Fibroblast of pulmonary artery (primary cell): Measurements from ENCODE around the gene TTC17.

Source experiments
- DNase-seq: peaks from one replicate; pipeline ENCODE4 v3.0.0-alpha.2; 2010; ENCODE audit warnings: low read depth
- H3K4me3 ChIP-seq: replicated peaks from 2 replicates; pipeline ENCODE4 v1.5.1; 2011; ENCODE audit warnings: low read depth, mild to moderate bottlenecking, control low read depth, low read length, moderate library complexity
- TF ChIP-seq, protein P1 (sequence below): IDR thresholded peaks from 2 replicates; pipeline ENCODE4 v1.5.1; 2011; ENCODE audit warnings: mild to moderate bottlenecking, control low read depth, low read length, inconsistent platforms; ENCODE audit errors: missing control alignments

Gene TTC17

DNA sequence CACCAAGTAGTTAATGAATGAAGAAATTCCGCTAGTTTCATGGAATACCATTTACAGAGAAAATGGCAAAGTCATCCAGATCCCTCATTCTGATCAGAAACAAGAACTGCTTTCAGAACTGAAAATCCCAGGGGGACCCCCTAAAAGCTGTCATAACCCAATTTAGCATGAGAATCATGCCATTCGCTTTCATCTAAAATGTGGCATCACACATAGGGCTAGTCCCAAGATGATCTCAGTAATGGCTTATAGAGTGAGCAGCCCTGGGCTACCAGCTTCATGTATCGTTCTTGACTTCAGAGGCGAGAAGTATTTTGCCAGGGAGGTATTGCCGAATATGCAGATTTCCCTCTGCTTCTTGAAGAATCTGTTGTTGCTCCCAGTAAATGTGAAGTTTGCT lies 134.0 kb downstream of the TTC17 start:
- H3K4me3 ChIP-seq, result no peak overlapping the region
- no peak for DNase-seq
- TF ChIP-seq, protein P1, sequence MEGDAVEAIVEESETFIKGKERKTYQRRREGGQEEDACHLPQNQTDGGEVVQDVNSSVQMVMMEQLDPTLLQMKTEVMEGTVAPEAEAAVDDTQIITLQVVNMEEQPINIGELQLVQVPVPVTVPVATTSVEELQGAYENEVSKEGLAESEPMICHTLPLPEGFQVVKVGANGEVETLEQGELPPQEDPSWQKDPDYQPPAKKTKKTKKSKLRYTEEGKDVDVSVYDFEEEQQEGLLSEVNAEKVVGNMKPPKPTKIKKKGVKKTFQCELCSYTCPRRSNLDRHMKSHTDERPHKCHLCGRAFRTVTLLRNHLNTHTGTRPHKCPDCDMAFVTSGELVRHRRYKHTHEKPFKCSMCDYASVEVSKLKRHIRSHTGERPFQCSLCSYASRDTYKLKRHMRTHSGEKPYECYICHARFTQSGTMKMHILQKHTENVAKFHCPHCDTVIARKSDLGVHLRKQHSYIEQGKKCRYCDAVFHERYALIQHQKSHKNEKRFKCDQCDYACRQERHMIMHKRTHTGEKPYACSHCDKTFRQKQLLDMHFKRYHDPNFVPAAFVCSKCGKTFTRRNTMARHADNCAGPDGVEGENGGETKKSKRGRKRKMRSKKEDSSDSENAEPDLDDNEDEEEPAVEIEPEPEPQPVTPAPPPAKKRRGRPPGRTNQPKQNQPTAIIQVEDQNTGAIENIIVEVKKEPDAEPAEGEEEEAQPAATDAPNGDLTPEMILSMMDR, result no peak

DNA sequence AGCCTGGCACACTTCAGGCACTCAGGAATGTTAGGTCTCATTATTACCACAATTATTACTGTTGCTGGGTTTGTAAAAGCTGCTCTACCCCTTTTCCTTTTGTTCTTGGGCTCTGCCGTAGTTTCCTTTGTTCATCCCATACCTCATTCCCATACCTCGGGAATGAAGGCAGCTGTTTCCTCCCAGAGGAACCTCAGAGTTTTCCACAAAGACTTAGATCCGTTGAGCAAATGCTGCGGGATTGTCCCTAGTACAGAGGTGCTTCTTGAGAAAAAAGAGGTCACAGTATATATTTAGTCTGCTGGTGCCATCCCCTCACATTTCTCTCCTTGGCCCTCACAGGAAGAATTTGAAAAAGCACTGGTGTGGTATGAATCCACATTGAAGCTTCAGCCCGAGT lies 134.7 kb downstream of the TTC17 start:
- H3K4me3 ChIP-seq, result no peak overlapping the region
- DNase-seq, result no peak
- TF ChIP-seq, protein P1, result no peak

DNA sequence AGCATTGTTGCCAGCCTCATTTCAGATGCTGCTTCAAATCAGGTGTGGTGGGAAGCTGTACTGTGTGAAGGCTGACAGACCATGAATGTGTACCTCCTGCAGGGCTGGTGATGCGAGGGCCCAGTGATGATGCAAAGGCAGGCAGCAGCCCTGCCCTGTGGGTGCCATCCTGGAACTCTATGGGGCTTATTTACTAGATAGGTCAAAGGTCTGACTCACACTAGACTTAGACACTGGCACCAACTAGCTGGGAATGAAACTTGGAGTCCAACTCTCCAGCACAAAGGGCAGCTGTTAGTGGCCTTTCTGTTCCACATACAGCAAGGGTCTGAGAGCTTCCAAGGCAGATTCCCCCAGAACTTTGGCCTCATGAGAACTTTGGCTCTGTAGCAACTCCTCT lies 138.4 kb downstream of the TTC17 start:
- DNase-seq, result no peak
- no peak overlapping the region for H3K4me3 ChIP-seq
- TF ChIP-seq, protein P1, result no peak

DNA sequence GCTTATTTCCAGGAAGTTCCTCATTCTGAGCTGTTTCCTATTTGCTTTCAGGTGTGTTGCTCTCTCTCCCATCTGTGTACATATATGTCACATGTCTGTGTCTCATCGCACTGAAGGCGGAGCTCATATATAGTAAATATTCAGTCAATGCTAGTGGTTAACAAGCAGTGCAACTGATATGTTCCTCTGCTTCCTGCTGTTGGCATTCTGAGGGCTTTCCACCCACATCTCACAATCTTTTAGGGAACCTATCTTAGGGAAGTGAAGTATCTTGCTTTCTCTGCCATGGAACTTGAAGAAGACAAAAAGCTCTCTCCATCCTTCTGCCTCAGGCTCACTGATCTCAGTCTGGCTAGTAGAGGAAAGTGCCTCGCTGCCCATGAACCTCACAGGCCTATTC lies 139.8 kb downstream of the TTC17 start:
- DNase-seq, result no peak
- TF ChIP-seq, protein P1, result no peak
- no peak overlapping the region for H3K4me3 ChIP-seq

DNA sequence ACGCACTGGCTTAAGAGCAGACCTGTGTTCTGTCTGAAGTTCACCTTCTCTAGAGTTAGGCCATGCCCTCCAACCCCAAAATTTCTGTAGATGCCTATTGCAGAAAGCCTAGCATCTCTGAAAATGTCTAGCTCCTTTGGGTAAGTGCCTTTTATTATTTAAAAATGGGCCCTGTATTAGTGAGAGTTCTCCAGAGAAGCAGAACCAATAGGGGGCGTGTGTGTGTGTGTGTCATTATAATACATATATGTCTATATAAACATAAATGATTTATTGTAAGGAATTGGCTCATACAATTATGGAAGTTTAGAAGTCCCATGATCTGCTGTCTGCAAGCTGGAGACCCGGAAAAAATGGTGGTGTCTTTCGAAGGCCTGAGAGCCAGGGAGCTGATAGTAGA lies 144.7 kb downstream of the TTC17 start:
- TF ChIP-seq, protein P1, result peak; percentile 21
- no peak overlapping the region for H3K4me3 ChIP-seq
- peak; percentile 15 for DNase-seq

- TF ChIP-seq, protein P1, result peak; percentile 32
- peak; percentile 26 for DNase-seq
- H3K4me3 ChIP-seq, result no peak overlapping the region
Observed at GRCh38 chr11:43504316-43504950, 145.7 kb downstream of the TTC17 start.

DNA sequence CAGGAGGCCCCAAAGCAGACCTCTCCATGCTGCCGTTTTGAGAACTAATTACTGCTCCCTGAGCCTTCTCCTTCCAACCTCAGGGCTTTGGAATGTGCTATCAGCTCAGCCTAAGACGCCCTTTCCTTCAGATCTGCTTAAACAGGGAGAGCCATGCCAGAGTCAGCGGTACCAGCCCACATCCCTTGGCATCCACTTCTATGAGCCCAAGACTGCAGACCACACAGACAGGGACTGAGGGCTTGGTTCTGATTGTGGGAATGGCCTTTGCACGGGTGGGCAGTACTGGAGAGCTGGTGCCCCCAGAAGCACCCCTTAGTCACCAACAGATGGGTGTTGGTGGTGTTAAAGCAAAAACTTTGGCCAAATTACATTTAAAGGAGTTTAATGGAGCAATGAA lies 146.5 kb downstream of the TTC17 start:
- DNase-seq, result no peak
- no peak overlapping the region for H3K4me3 ChIP-seq
- TF ChIP-seq, protein P1, result no peak
